ENCODE data around the gene TPPP3. TPM values are rescaled to one million over a fixed set of nuclear protein-coding genes. Genes with fewer than 3 reads are reported as not detected.

The TPPP3 gene
- total RNA-seq = 100 to 1,000 TPM in 1 of 8 experiments, 10 to 100 TPM in 4, 1 to 10 TPM in 2, under 1 TPM in 1; 0.85 to 247 (median 33.2) TPM

DNA sequence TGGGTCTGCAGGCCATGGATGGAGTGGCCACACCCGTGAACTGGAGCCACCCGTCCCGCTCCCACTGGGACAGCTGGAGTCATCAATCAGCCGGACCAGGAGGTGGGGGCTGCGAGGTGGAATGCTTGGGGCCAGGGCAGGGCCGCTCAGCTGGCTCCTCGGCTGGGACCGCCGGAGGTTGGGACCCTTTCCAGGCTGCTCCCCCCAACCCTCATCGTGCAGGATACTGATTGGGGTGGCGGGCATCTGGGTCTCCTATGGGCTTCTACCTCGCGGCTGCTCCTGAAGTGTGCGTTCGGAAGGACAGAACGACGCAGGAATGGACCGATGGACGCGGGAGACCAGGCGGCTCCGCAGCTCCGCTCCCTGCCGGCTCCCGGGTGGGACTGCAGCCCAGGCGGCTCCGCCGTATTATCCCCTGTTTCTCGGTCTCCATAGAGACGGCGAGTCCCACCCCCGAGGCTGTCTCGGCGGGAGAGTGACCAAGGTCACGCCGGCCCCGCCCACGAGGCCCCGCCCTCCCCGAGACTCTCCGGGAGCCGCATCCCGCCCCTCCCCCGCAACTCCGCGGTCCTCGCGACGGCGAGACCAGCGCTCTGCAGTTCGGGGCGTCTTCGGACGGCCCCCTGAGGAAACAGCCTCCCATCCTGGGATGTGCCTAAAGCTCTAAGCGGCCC lies at the start of gene TPPP3:
Gene TPPP3, minus strand, starts transcription at position 388 of the 677 bp plus-strand sequence. CDS start 2,387 bp downstream, outside the sequence.
- in situ Hi-C loops (cut with MboI; ENCODE audit: low pct_unique_long_range_greater_than_20kb in 2 of 9, low sequenced_read_pairs in 9 of 9, unreplicated experiment in 9 of 9) = no loop called here
- Histone ChIP-seq H3K27ac (peak within 1 kb of the TSS; percentile 73 to 77), H3K4me3 (peak within 1 kb of the TSS; percentile 33 to 51 (median 41)), H3K4me1 (replicated peaks in 1 of 2) (peaks cover 53 to 67% of the 10 kb centered on the region in 2 donors)
- ATAC-seq (replicated peaks in 6 of 8) = peak; percentile 59 to 82 (median 76)
- WGBS, 10 experiments = 0% methylated on average over 3 to 4 of the region's 56 CpGs; no CpG with 5 or more reads in 8 of the 10 experiments

DNA sequence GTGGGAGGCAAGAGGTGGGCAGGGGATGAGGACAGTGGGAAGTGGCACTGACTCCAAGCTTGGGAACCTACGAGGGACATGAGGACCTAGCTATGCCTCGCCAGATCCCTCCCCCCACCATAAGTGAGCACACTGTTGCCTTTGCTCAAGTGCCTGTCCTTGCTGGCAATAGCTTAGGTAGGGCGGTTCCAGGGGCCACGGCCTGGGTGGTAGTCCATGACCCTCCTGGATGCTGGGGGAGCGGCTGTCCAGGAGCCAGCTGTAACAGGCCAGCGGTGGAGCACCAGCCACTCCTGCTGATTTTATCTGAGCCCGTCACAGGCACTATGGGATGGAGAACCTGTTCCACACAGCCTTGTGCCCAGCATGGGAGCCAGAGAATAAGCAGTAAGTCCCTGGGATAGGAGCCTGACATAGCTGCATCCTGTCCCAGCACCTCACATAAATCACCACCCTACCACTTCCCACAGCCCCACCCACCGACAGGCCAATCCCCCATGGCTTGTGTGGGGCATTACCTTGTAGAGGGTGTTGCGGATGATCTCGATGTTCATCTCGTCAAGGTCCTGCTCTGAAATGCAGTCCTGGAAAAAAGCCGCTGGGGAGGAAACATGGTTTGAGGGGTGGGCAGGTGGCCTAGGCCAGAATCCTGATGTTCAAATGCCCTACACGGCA lies 49.4 kb upstream of the TPPP3 start:
- ATAC-seq (replicated peaks in 6 of 8) = no peak
- Histone ChIP-seq H3K4me3 (no peak overlapping the region), H3K4me1 (replicated peaks in 1 of 2) (peaks cover 0 to 5% of the 10 kb centered on the region in 2 donors), H3K27ac (no peak overlapping the region)
- 80 to 100% (median 97%) methylated on average over 1 to 6 of the region's 13 CpGs; no CpG with 5 or more reads in 4 of the 10 experiments for WGBS, 10 experiments
- in situ Hi-C loops (cut with MboI; ENCODE audit: low pct_unique_long_range_greater_than_20kb in 2 of 9, low sequenced_read_pairs in 9 of 9, unreplicated experiment in 9 of 9) = no loop called here

- in situ Hi-C loops (cut with MboI; ENCODE audit: low pct_unique_long_range_greater_than_20kb in 2 of 9, low sequenced_read_pairs in 9 of 9, unreplicated experiment in 9 of 9) = no loop called here
- ATAC-seq (replicated peaks in 6 of 8) = peak in 1 of 8 experiments; percentile 10
- Histone ChIP-seq H3K4me3 (no peak overlapping the region), H3K27ac (no peak overlapping the region), H3K4me1 (replicated peaks in 1 of 2) (peaks cover 0 to 5% of the 10 kb centered on the region in 2 donors)
- WGBS, 10 experiments = 7 to 83% (median 73%) methylated on average over 2 to 4 of the region's 5 CpGs; no CpG with 5 or more reads in 5 of the 10 experiments
Observed at GRCh38 chr16:67441907-67442306, 48.6 kb upstream of the TPPP3 start.

DNA sequence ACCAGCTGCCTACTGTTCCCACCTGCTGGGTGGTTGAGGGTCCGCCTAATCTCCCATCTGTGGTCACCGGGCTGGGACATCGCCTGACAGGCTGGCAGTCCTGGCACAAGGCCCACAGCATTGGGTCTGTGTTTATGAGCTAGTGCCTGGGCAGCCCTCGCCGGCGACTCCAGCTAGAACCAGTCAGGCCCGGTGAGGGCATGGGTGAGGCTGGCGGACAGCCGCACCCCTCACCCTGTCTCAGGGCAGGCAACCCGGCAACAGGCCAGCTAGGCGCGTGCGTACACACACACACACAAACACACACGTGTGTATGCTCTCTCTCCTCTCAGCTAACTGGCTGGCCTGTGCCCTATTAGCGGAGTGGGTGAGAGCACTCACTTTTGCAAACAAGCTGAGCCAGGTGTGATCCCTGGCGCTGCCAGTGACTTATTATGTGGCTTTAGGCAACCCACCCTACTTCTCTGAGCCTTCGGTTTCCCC lies 48.0 kb upstream of the TPPP3 start:
- H3K4me3 ChIP-seq = no peak overlapping the region
- peak in 4 of 8 experiments; percentile 13 to 36 (median 18) for ATAC-seq (replicated peaks in 6 of 8)
- in situ Hi-C loops (cut with MboI; ENCODE audit: low pct_unique_long_range_greater_than_20kb in 2 of 9, low sequenced_read_pairs in 9 of 9, unreplicated experiment in 9 of 9) = no loop called here
- peaks cover 0 to 5% of the 10 kb centered on the region in 2 donors for H3K4me1 ChIP-seq (replicated peaks in 1 of 2)
- 7% methylated on average over 2 of the region's 17 CpGs; no CpG with 5 or more reads in 9 of the 10 experiments for WGBS, 10 experiments
- H3K27ac ChIP-seq = no peak overlapping the region

- Histone ChIP-seq H3K27ac (no peak overlapping the region), H3K4me3 (no peak overlapping the region), H3K4me1 (replicated peaks in 1 of 2) (peaks cover 4 to 8% of the 10 kb centered on the region in 2 donors)
- ATAC-seq (replicated peaks in 6 of 8) = no peak
- in situ Hi-C loops (cut with MboI; ENCODE audit: low pct_unique_long_range_greater_than_20kb in 2 of 9, low sequenced_read_pairs in 9 of 9, unreplicated experiment in 9 of 9) = no loop called here
- 75 to 80% methylated on average over 1 to 4 of the region's 19 CpGs; no CpG with 5 or more reads in 8 of the 10 experiments for WGBS, 10 experiments
Observed at GRCh38 chr16:67438824-67439393, 45.6 kb upstream of the TPPP3 start.

DNA sequence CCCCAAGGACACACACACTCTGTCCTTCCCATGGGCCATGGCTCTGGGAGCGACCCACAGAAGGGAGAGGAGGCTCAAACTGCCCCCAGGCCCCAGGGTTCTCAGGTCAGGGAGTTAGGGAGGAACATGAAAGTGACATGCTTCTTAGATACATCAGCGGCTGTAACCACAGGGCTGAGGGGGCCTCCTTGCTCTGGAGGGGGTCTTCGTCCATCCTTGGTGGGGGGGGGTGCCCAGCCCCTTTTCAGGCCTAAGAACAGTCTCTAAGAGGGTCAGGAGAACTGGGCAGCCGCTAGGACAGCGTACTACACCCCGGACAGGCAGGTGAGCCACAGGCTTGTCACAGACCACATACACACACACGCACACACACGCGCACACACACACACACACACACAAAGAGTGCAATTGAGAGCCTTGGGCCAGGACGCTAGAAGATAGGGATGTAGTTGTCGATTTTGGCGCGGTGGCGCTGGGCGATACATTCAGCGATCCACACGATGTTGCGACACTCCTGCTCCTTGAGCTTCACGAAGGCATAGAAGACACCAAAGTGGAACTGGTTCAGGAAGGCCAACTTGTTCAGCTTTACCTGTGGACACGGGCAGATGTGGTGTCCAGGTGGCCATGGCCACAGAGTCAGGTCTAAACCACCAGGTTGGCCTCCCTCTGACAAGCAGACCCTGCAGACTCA lies 44.9 kb upstream of the TPPP3 start:
- H3K4me1 ChIP-seq (replicated peaks in 1 of 2) = peaks cover 5 to 9% of the 10 kb centered on the region in 2 donors
- ATAC-seq (replicated peaks in 6 of 8) = no peak
- in situ Hi-C loops (cut with MboI; ENCODE audit: low pct_unique_long_range_greater_than_20kb in 2 of 9, low sequenced_read_pairs in 9 of 9, unreplicated experiment in 9 of 9) = no loop called here
- H3K4me3 ChIP-seq = no peak overlapping the region
- 100% methylated on average over 4 to 7 of the region's 20 CpGs; no CpG with 5 or more reads in 7 of the 10 experiments for WGBS, 10 experiments
- no peak overlapping the region for H3K27ac ChIP-seq

DNA sequence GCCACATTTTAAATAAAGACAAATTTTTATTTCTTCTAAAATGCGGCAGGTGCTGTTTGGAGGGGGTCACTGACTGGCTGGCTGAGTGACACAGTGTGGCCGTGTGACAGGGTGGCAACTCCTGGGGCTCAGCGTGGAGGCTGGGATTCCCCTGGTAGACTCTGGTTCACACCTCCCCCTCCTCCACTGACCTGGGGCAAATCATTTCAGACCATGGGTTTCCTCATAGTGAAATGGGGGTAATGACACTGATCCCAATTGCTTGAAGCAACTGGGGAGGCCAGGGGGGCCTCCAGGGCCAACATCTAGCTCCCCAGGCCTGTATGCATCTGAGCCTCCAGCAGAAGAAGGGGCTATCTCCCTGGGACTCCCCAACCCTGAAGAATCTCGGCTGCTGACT lies 44.2 kb upstream of the TPPP3 start:
- Histone ChIP-seq H3K4me3 (no peak overlapping the region), H3K27ac (no peak overlapping the region), H3K4me1 (replicated peaks in 1 of 2) (peaks cover 12 to 13% of the 10 kb centered on the region in 2 donors)
- in situ Hi-C loops (cut with MboI; ENCODE audit: low pct_unique_long_range_greater_than_20kb in 2 of 9, low sequenced_read_pairs in 9 of 9, unreplicated experiment in 9 of 9) = no loop called here
- 100% methylated on average over 3 of the region's 4 CpGs; no CpG with 5 or more reads in 9 of the 10 experiments for WGBS, 10 experiments
- ATAC-seq (replicated peaks in 6 of 8) = no peak

DNA sequence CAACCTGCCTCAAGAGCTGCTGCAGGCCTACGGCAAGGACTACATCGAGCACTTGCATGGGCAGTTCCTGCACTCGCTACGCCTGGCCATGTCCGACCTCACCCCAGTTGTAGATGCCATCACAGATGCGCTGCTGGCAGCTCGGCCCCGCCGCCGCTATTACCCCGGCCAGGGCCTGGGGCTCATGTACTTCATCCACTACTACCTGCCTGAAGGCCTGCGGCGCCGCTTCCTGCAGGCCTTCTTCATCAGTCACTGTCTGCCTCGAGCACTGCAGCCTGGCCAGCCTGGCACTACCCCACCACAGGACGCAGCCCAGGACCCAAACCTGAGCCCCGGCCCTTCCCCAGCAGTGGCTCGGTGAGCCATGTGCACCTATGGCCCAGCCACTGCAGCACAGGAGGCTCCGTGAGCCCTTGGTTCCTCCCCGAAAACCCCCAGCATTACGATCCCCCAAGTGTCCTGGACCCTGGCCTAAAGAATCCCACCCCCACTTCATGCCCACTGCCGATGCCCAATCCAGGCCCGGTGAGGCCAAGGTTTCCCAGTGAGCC lies 43.4 kb upstream of the TPPP3 start:
- no peak for ATAC-seq (replicated peaks in 6 of 8)
- no peak overlapping the region for H3K4me3 ChIP-seq
- in situ Hi-C loops (cut with MboI; ENCODE audit: low pct_unique_long_range_greater_than_20kb in 2 of 9, low sequenced_read_pairs in 9 of 9, unreplicated experiment in 9 of 9) = no loop called here
- peaks cover 19 to 21% of the 10 kb centered on the region in 2 donors for H3K4me1 ChIP-seq (replicated peaks in 1 of 2)
- WGBS, 10 experiments = 80 to 100% (median 93%) methylated on average over 1 to 5 of the region's 23 CpGs; no CpG with 5 or more reads in 6 of the 10 experiments
- H3K27ac ChIP-seq = no peak overlapping the region

DNA sequence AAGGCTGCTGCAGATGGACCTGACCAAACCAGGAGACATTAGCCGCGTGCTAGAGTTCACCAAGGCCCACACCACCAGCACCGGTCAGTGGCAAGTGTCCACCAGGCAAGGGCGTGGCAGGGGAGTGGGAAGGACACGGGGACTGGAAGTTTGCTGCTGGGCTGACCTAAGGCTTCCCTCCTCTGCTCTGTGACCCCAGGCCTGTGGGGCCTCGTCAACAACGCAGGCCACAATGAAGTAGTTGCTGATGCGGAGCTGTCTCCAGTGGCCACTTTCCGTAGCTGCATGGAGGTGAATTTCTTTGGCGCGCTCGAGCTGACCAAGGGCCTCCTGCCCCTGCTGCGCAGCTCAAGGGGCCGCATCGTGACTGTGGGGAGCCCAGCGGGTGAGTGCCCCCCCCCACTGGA lies 42.5 kb upstream of the TPPP3 start:
- in situ Hi-C loops (cut with MboI; ENCODE audit: low pct_unique_long_range_greater_than_20kb in 2 of 9, low sequenced_read_pairs in 9 of 9, unreplicated experiment in 9 of 9) = no loop called here
- no peak overlapping the region for H3K27ac ChIP-seq
- no peak overlapping the region for H3K4me3 ChIP-seq
- ATAC-seq (replicated peaks in 6 of 8) = no peak
- peaks cover 19 to 28% of the 10 kb centered on the region in 2 donors for H3K4me1 ChIP-seq (replicated peaks in 1 of 2)
- 67 to 93% (median 91%) methylated on average over 2 to 7 of the region's 16 CpGs; no CpG with 5 or more reads in 6 of the 10 experiments for WGBS, 10 experiments

DNA sequence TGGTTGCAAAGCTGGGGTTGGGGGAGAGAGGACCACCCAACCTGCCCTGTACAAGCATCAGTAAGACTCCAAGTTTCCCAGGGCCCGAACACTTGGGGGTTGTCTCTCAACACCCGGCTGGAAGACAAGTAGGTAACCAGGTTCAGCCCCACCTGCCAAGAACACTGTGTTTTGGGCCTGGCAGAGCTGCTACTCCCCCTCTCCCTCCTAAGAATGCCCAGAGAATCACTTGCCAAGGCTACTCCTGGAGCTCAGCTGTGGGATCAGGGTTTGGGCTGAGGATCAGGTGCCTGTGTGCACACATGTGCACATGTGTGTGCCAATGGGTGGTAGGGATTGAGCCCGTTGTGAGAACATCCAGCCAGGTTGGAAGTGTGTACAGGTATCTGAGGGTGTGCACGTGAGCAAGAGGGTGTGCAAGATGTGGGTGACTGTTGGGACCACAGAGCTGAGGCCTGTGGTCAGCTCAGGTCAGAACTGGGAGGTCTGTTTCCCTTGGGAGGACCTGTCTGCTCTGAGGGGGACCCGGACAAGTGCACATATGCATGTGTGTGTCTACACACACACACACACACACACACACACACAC lies 39.9 kb upstream of the TPPP3 start:
- in situ Hi-C loops (cut with MboI; ENCODE audit: low pct_unique_long_range_greater_than_20kb in 2 of 9, low sequenced_read_pairs in 9 of 9, unreplicated experiment in 9 of 9) = no loop called here
- H3K4me1 ChIP-seq (replicated peaks in 1 of 2) = peaks cover 23 to 37% of the 10 kb centered on the region in 2 donors
- WGBS, 10 experiments = 70 to 100% methylated on average over 1 to 2 of the region's 5 CpGs; no CpG with 5 or more reads in 8 of the 10 experiments
- peak overlapping the region in 1 of 2 donors; percentile 89 for H3K27ac ChIP-seq
- no peak for ATAC-seq (replicated peaks in 6 of 8)
- no peak overlapping the region for H3K4me3 ChIP-seq

- Histone ChIP-seq H3K4me3 (peak overlapping the region; percentile 2 to 38 (median 24)), H3K27ac (peak overlapping the region; percentile 89 to 92), H3K4me1 (replicated peaks in 1 of 2) (peaks cover 23 to 38% of the 10 kb centered on the region in 2 donors)
- in situ Hi-C loops (cut with MboI; ENCODE audit: low pct_unique_long_range_greater_than_20kb in 2 of 9, low sequenced_read_pairs in 9 of 9, unreplicated experiment in 9 of 9) = no loop called here
- WGBS, 10 experiments = 40 to 78% (median 40%) methylated on average over 1 to 3 of the region's 5 CpGs; no CpG with 5 or more reads in 7 of the 10 experiments
- ATAC-seq (replicated peaks in 6 of 8) = peak in 1 of 8 experiments; percentile 0
Observed at GRCh38 chr16:67432506-67432890, 39.2 kb upstream of the TPPP3 start.
